ENCODE data around the gene TAX1BP1. TPM values are rescaled to one million over a fixed set of nuclear protein-coding genes. Genes with fewer than 3 reads are reported as not detected.

TAX1BP1 gene
- total RNA-seq, 1 donor from 2014 or later = 64.7 TPM

DNA sequence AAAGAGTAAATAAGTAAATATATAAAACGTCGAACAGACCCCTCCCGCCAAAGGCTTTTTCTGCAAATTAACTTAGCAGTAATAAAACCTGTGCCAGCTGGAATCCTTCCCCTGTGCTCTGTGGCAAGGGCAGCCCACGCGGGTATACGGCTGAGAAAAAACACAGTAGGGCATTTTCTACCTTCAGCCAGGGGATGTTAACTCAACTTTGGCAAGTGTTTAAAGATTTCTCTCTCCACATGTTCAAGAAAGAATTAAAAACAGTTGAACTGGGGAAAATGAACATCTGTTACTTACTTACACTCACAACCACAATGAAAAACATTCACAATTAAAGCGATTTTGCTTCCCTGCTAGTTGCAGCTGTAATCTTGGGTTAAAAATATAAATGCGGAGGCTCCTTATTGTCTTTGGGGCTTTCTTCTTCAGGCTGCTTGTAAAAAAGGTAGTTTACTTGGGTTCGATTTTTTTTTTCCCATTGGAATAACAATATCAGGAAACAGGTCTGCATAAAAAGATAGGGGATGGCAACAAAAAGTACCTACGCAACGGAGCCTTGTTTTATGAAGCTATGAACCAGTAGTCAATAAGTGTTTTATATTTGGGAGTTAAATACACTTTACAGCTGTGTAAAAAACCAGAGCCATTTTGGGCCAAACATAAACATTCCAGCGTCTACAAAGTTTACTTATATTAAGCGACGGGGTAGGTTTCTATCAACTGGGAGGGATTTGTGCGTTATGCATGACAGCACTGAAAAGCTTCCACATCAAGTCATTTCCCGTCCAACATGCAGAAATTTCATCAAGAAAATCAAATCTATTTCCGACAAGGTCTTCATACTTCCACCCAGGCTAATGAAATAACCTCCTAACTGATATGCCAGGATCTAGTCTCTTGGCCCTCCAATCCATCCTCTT, 132.7 kb downstream of the TAX1BP1 start:
- no peak for DNase-seq
- Mint-ChIP-seq H3K4me1 (no peaks in the 10 kb centered on the region), H3K9me3 (no peaks in the 10 kb centered on the region), H3K4me3 (no peak overlapping the region), H3K36me3 (ENCODE audit: low read depth) (peaks cover 37% of the 10 kb centered on the region), H3K27ac (no peak overlapping the region), H3K27me3 (no peaks in the 10 kb centered on the region)
- intact Hi-C loops (cut with micrococcal nuclease) = no loop called here
- CTCF ChIA-PET = no interaction called here
- ATAC-seq (ENCODE audit: low read depth) = no peak
- TF ChIP-seq, protein P1, sequence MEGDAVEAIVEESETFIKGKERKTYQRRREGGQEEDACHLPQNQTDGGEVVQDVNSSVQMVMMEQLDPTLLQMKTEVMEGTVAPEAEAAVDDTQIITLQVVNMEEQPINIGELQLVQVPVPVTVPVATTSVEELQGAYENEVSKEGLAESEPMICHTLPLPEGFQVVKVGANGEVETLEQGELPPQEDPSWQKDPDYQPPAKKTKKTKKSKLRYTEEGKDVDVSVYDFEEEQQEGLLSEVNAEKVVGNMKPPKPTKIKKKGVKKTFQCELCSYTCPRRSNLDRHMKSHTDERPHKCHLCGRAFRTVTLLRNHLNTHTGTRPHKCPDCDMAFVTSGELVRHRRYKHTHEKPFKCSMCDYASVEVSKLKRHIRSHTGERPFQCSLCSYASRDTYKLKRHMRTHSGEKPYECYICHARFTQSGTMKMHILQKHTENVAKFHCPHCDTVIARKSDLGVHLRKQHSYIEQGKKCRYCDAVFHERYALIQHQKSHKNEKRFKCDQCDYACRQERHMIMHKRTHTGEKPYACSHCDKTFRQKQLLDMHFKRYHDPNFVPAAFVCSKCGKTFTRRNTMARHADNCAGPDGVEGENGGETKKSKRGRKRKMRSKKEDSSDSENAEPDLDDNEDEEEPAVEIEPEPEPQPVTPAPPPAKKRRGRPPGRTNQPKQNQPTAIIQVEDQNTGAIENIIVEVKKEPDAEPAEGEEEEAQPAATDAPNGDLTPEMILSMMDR (IDR thresholded peaks at IDR 0.05) = no peak
- POLR2A ChIA-PET = no interaction called here

DNA sequence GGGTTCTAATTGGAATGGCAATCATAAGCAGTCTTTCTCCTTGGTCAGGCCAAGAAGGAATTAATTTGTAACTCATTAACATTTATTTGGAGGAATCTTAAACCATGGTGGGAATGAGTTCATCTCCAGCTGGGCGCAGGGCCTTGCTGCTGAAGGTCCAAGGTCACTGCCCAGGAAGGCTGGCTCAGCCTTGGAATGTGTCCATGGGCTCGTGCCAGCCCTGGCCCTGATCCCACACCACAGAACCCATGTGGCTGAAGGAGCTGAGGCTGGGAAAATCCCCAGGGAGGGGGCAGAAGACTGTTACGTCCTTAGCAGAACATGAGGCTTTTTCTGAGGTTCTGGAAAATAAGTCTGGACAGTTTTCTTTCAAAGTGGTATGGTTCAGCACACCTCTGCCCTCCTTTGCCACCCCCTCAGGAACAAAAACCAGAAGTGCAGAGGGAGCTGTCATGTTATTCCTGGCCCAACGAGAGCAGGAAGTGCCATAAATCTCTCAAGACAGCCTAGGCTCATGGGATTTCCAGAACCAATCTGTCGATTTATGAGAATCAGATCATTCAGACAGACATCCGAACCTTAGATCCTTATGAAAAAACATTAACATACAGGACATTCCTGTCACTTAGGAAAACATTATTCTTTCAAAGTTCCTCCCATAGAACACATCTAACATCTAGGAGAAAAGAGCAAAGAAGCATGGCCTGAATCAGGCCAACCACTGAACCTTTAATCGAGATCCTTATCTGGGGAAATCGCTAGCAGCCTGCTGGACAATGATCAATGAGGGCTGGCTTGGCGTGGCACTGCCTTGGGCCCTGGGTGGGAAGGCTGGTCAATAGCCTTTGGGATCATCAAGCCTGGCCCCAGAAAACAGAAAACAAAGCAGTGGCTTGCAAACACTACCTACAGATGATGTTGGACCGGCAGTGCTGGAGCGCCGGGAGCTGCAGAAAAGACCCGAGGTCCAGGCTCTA, 134.3 kb downstream of the TAX1BP1 start:
- ATAC-seq (ENCODE audit: low read depth) = no peak
- peaks cover 34% of the 10 kb centered on the region for H3K36me3 Mint-ChIP-seq (ENCODE audit: low read depth)
- ChIA-PET CTCF (no interaction called here), POLR2A (no interaction called here)
- DNase-seq = no peak
- intact Hi-C loops (cut with micrococcal nuclease) = no loop called here
- TF ChIP-seq, protein P1 (IDR thresholded peaks at IDR 0.05) = no peak
- no peaks in the 10 kb centered on the region for H3K9me3 Mint-ChIP-seq
- no peak overlapping the region for H3K4me3 Mint-ChIP-seq
- H3K27ac Mint-ChIP-seq = no peak overlapping the region
- H3K4me1 Mint-ChIP-seq = no peaks in the 10 kb centered on the region
- H3K27me3 Mint-ChIP-seq = no peaks in the 10 kb centered on the region

DNA sequence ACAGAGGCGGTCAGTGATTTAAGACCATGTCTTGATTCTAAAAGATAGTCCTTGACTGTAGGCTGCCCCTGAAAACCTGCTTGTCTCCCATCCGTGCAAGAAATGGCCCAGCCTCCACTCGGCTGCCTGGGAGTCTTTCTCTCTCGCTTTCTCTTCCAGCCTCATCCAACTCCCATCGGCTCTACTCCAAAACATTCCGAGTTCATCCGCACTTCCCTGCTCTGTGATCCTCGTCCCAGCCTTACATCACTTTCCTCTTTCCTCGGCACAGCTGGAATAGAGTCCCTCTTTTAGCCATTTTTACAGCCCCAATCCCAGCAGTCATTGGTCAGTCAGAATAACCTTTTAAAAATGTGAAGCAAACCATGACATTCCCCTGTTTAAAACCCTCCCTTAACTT, 135.1 kb downstream of the TAX1BP1 start:
- intact Hi-C loops (cut with micrococcal nuclease) = no loop called here
- Mint-ChIP-seq H3K4me1 (no peaks in the 10 kb centered on the region), H3K9me3 (no peaks in the 10 kb centered on the region), H3K27ac (no peak overlapping the region), H3K4me3 (no peak overlapping the region), H3K36me3 (ENCODE audit: low read depth) (peaks cover 31% of the 10 kb centered on the region), H3K27me3 (no peaks in the 10 kb centered on the region)
- ChIA-PET POLR2A (no interaction called here), CTCF (no interaction called here)
- DNase-seq = no peak
- TF ChIP-seq, protein P1 (IDR thresholded peaks at IDR 0.05) = no peak
- no peak for ATAC-seq (ENCODE audit: low read depth)

DNA sequence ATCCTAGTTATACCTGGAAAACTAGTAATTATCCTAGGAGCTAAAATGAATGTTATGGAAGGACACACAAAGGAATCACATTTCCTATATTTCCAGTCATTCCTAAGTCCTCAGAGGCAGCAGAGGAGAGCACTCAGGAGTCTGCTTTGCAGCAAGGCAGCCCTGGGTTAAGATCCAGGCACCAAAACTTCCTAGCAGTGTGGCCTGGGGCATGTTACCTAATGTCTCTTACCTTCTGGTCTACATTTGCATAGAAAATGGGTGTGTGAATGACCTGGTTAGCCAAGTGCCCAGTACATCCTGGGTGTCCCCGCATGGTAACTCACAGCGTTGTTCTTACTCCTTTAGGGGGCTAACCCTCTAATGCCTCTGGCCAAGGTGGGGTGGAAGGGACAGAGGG, 135.9 kb downstream of the TAX1BP1 start:
- ATAC-seq (ENCODE audit: low read depth) (no peak), DNase-seq (no peak)
- Mint-ChIP-seq H3K9me3 (no peaks in the 10 kb centered on the region), H3K27me3 (no peaks in the 10 kb centered on the region), H3K4me3 (no peak overlapping the region), H3K36me3 (ENCODE audit: low read depth) (peaks cover 29% of the 10 kb centered on the region), H3K4me1 (no peaks in the 10 kb centered on the region), H3K27ac (no peak overlapping the region)
- ChIA-PET POLR2A (no interaction called here), CTCF (no interaction called here)
- intact Hi-C loops (cut with micrococcal nuclease) = no loop called here
- TF ChIP-seq, protein P1 (IDR thresholded peaks at IDR 0.05) = no peak

DNA sequence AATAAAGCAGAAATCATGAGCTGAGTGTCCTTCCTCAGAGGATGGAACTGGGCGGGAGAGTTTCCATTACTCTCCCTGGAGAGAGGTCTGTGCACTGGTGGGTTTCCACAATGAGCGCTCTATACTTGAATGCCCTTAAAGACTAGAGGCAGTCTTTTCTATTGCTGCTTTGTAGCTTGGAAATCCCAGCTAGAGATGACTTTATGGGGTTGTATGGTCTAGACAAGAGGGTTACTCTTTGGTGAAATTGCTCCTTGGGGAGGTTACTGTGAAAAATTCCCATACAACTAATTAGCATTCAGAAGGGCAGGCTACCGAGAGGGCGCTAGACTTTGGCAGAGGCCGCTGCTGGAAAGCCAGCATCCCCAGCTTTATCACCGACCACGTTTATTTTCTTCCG, 136.8 kb downstream of the TAX1BP1 start:
- DNase-seq (no peak), ATAC-seq (ENCODE audit: low read depth) (no peak)
- ChIA-PET POLR2A (no interaction called here), CTCF (no interaction called here)
- Mint-ChIP-seq H3K4me3 (no peak overlapping the region), H3K27ac (no peak overlapping the region), H3K9me3 (no peaks in the 10 kb centered on the region), H3K4me1 (no peaks in the 10 kb centered on the region), H3K36me3 (ENCODE audit: low read depth) (peaks cover 31% of the 10 kb centered on the region), H3K27me3 (no peaks in the 10 kb centered on the region)
- TF ChIP-seq, protein P1 (IDR thresholded peaks at IDR 0.05) = no peak
- intact Hi-C loops (cut with micrococcal nuclease) = no loop called here
